ENCODE results near the gene UBE2I.

GRCh38 chr16:1313721-1314369 is 4.4 kb downstream of the UBE2I start:
- no peak for TF ChIP-seq CTCF (IDR thresholded peaks at IDR 0.05)
- TF ChIP-seq TP53 (CRISPR knock-in tag; IDR thresholded peaks at IDR 0.05) = no peak
- TF ChIP-seq MYBL2 (CRISPR knock-in tag; IDR thresholded peaks at IDR 0.05) = no peak
- no peak for TF ChIP-seq ZNF416 (CRISPR knock-in tag; IDR thresholded peaks at IDR 0.05)
- no peak for TF ChIP-seq NR2C2 (CRISPR knock-in tag; IDR thresholded peaks at IDR 0.05)
- TF ChIP-seq, protein P1, sequence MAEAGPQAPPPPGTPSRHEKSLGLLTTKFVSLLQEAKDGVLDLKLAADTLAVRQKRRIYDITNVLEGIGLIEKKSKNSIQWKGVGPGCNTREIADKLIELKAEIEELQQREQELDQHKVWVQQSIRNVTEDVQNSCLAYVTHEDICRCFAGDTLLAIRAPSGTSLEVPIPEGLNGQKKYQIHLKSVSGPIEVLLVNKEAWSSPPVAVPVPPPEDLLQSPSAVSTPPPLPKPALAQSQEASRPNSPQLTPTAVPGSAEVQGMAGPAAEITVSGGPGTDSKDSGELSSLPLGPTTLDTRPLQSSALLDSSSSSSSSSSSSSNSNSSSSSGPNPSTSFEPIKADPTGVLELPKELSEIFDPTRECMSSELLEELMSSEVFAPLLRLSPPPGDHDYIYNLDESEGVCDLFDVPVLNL (CRISPR knock-in tag; IDR thresholded peaks at IDR 0.05; ENCODE audit: borderline replicate concordance, low read depth) = no peak
- no peak for TF ChIP-seq NFE2L1 (CRISPR knock-in tag; IDR thresholded peaks at IDR 0.05)
- TF ChIP-seq ZNF232 (CRISPR knock-in tag; IDR thresholded peaks at IDR 0.05) = no peak
- TF ChIP-seq AR (CRISPR knock-in tag; IDR thresholded peaks at IDR 0.05) = no peak
- TF ChIP-seq SP1 (CRISPR knock-in tag; conservative IDR thresholded peaks at IDR 0.05) = no peak
- TF ChIP-seq GRHL2 (CRISPR knock-in tag; IDR thresholded peaks at IDR 0.05; ENCODE audit: insufficient replicate concordance, severe bottlenecking) = no peak
- TF ChIP-seq NFYB (CRISPR knock-in tag; conservative IDR thresholded peaks at IDR 0.05; ENCODE audit: low read depth) = no peak
- TF ChIP-seq, protein P2, sequence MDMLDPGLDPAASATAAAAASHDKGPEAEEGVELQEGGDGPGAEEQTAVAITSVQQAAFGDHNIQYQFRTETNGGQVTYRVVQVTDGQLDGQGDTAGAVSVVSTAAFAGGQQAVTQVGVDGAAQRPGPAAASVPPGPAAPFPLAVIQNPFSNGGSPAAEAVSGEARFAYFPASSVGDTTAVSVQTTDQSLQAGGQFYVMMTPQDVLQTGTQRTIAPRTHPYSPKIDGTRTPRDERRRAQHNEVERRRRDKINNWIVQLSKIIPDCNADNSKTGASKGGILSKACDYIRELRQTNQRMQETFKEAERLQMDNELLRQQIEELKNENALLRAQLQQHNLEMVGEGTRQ (CRISPR knock-in tag; IDR thresholded peaks at IDR 0.05) = no peak
- no peak for TF ChIP-seq ESRRA (CRISPR knock-in tag; IDR thresholded peaks at IDR 0.05; ENCODE audit: borderline replicate concordance)

Data from WTC11 (cell line).